Measurements from ENCODE around the gene SUSD4.

DNA sequence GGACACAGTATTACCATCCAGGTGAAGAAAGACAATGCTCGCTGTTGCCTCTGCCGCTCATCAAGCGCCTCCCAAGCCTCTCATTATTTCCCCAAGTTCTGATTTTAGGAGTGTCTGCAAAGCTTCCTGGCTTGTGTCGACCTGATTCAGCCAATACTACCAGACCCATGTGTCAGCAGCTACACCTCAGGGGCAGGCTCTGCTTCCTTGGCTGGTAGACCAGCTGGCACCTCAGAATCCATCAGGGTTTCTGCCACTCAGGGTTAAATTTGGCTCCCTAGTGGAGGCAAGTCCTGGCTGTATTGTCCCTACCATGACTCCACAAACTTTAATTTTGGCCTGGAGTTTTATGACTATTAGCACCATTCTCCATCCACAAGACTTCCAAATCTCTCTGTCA is 35.4 kb downstream of the SUSD4 start:
- TF ChIP-seq, protein P1, sequence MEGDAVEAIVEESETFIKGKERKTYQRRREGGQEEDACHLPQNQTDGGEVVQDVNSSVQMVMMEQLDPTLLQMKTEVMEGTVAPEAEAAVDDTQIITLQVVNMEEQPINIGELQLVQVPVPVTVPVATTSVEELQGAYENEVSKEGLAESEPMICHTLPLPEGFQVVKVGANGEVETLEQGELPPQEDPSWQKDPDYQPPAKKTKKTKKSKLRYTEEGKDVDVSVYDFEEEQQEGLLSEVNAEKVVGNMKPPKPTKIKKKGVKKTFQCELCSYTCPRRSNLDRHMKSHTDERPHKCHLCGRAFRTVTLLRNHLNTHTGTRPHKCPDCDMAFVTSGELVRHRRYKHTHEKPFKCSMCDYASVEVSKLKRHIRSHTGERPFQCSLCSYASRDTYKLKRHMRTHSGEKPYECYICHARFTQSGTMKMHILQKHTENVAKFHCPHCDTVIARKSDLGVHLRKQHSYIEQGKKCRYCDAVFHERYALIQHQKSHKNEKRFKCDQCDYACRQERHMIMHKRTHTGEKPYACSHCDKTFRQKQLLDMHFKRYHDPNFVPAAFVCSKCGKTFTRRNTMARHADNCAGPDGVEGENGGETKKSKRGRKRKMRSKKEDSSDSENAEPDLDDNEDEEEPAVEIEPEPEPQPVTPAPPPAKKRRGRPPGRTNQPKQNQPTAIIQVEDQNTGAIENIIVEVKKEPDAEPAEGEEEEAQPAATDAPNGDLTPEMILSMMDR (IDR thresholded peaks at IDR 0.05; ENCODE audit: low read length), result no peak
- TF ChIP-seq EZH2 (IDR thresholded peaks at IDR 0.05; ENCODE audit: borderline replicate concordance, low read length), result no peak

Measured in OCI-LY1 (cell line).